ENCODE results near the gene FBXO34. TPM values are rescaled to one million over a fixed set of nuclear protein-coding genes. Genes with fewer than 3 reads are reported as not detected.
A peak's percentile ranks its signal among the peaks of the same experiment; 100 is the strongest.

The FBXO34 gene
- total and polyA plus RNA-seq, 9 of the 15 experiments (the other 6 are each of a cell fraction or from before 2014, with no cell fraction given), result 6.3 to 24.9 (median 16.2) TPM

GRCh38 chr14:55387121-55387520 is 115.9 kb downstream of the FBXO34 start:
- Histone ChIP-seq H3K9ac (ENCODE audit: insufficient read depth in 1 of 2, low read depth in 2 of 2, low read length in 2 of 2) (no peak overlapping the region), H3K9me3 (replicated peaks; ENCODE audit: control insufficient read depth, insufficient read depth, low read depth, low read length) (no peaks in the 10 kb centered on the region), H2AFZ (ENCODE audit: low read depth, low read length) (no peak overlapping the region), H3K79me2 (ENCODE audit: control insufficient read depth, insufficient read depth, low read length) (no peaks in the 10 kb centered on the region), H3K9me1 (ENCODE audit: control insufficient read depth, insufficient read depth, low read length) (no peaks in the 10 kb centered on the region), H3K27me3 (ENCODE audit: control insufficient read depth in 2 of 2, insufficient read depth in 2 of 2, low read length in 2 of 2) (no peaks in the 10 kb centered on the region), H3K4me3 (no peak overlapping the region), H3K4me1 (replicated peaks in 1 of 2; ENCODE audit: control insufficient read depth in 2 of 2, insufficient read depth in 2 of 2, low read length in 2 of 2) (peaks cover 21 to 65% of the 10 kb centered on the region in 2 experiments), H4K20me1 (replicated peaks; ENCODE audit: control insufficient read depth, insufficient read depth, low read length) (no peaks in the 10 kb centered on the region), H3K27ac (ENCODE audit: extremely low read depth, low read depth, low read length) (no peak overlapping the region), H3K36me3 (ENCODE audit: control insufficient read depth, insufficient read depth, low read length) (peaks cover 8% of the 10 kb centered on the region; the same call in 2 of the 3 replicates), H3K4me2 (ENCODE audit: insufficient read depth, low read length) (0 out of 2 replicates have a peak overlapping the region, but pooled peaks have one; percentile 11)
- FAIRE-seq, result peak; percentile 55
- DNase-seq (ENCODE audit: extremely low read depth in 1 of 4, low spot score in 3 of 4), result no peak
- TF ChIP-seq ARID1B (IDR thresholded peaks at IDR 0.05), result peak; percentile 38
- no peak for TF ChIP-seq PREB (CRISPR knock-in tag; IDR thresholded peaks at IDR 0.05)
- TF ChIP-seq CEBPB (tag; IDR thresholded peaks at IDR 0.05), result peak; percentile 37; the same call in 1 of the 2 replicates
- peak; percentile 32; the same call in 1 of the 2 replicates for TF ChIP-seq TCF3 (CRISPR knock-in tag; IDR thresholded peaks at IDR 0.05)
- no peak for TF ChIP-seq DACH1 (IDR thresholded peaks at IDR 0.05; ENCODE audit: partially characterized antibody)
- no peak for TF ChIP-seq SRSF7 (optimal IDR thresholded peaks at IDR 0.05; ENCODE audit: low read depth, low read length)
- TF ChIP-seq CBFA2T3 (IDR thresholded peaks at IDR 0.05), result peak; percentile 50
- peak; percentile 24; the same call in 1 of the 2 replicates for TF ChIP-seq TAL1 (IDR thresholded peaks at IDR 0.05)
- TF ChIP-seq ZFP30 (CRISPR knock-in tag; IDR thresholded peaks at IDR 0.05; ENCODE audit: borderline replicate concordance), result no peak
- ATAC-seq, result no peak
- BruUV-seq (replicated peaks), result no TSS peak
- ChIA-PET POLR2A (no interaction called here), CTCF (ENCODE audit: low intra/inter-chr PET ratio) (no interaction called here)
- intact Hi-C loops (cut with micrococcal nuclease) (no loop called here), in situ Hi-C loops (cut with MboI) (no loop called here)
- 50% methylated on average over 3 of the region's 4 CpGs for whole genome bisulfite sequencing (ENCODE audit: insufficient coverage, low coverage, missing lambda C conversion rate)
